Measurements from ENCODE around the gene FBXO47.
A peak's percentile ranks its signal among the peaks of the same experiment; 100 is the strongest.

Gene FBXO47, protein sequence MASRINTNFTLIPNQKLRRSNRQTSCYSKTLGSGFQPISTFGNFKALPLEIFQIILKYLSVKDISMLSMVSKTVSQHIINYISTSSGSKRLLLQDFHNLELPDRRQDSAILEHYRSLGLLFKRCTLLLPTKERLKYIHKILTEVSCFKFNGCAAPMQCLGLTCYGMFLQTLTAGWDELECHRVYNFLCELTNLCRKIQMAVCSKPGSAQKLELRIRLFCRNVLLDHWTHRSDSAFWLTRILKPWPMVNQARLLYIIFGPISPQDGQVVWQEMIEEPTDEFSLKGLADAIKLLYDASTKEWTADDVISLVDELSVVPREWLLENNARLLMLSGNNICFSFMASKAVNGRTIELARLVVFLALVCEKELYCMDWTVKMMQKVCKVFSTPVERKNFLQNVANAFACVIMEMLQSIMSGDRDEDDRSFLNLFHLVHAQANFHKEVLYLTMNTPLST

DNA sequence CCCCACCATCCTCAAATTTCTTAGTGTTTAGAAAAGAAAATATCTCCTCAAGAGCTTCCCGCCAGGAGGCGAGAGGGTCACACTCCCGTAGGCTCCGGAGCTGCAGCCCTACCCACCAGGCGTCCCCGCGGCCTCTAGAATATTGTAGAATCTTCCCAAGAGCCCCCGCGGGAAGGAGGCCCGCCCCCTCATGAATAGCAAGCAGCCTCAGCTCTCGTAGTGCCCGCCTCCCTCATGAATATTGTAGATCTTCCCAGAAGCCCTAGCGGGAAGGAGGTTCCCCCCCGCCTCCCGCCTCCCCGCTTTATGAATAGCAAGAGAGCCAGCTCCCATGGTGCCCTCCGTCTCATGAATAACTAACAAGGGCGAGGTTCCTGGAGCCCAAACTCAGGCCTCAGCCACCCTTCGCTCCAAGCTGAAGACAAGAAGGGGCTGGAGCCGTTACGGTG lies at the start of gene FBXO47:
TSS of gene FBXO47 (minus strand) at position 114 of the 449 bp plus-strand sequence. CDS start 4,378 bp downstream, outside the sequence.
- peak; percentile 87 for DNase-seq

DNA sequence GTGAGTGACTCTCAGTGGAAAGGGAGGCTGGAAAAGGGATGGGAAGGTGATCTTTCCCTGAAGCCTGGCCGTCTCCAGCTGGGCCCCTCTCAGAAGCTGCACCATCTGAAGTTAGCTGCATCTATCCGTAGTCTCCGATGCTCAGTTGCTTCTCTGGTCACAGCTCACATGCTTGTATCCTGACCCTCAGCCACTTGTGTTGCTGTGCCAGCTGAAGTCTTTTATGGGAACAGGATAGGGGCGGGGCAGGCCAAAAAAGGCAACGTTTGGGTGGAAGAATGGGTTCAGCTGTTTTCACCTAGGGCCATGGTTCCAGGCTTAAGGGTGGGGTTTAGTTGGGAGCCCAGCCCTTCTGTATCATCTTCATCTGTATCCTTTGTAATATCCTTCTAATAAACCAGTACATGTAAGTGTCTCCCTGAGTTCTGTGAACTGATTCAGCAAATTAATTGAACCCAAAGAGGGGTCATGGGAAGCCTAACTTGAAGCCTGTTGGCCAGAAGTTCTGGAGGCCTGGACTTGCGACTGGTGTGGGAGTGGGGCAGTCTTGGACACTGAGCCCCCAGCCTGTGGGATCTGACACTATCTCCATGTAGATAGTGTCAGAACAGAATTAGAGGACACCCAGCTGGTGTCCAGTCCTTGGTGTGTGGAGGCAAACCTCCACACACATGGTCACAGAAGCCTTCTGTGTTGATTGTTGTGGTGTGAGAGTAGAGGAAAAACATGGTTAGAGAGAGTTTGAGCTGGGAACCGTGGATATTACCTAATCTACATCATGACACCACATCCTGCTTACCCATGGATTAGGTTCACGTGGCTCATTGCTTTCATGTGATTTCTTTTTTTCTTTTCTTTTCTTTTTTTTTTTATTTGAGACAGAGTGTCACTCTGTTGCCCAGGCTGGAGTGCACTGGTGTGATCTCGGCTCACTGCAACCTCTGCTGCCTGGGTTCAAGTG lies 49.3 kb upstream of the FBXO47 start:
- DNase-seq: no peak

DNA sequence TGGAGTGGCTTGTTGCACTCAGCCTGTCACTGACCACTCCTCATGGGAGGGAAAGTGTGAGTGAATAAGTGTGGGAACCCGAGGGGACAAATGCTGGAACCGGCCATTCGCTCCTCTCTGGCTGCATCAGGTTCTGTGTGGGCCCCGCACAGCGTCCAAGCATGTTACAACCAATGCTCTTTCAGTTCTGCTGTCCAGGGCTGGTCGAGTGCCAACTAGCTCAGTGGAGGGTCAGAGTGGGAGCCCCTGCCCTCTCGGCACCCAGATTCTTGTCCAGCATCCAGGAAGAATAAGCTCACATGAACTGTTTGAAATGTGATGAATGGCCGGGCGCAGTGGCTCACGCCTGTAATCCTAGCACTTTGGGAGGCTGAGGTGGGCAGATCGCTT lies 48.3 kb upstream of the FBXO47 start:
- DNase-seq: no peak

DNA sequence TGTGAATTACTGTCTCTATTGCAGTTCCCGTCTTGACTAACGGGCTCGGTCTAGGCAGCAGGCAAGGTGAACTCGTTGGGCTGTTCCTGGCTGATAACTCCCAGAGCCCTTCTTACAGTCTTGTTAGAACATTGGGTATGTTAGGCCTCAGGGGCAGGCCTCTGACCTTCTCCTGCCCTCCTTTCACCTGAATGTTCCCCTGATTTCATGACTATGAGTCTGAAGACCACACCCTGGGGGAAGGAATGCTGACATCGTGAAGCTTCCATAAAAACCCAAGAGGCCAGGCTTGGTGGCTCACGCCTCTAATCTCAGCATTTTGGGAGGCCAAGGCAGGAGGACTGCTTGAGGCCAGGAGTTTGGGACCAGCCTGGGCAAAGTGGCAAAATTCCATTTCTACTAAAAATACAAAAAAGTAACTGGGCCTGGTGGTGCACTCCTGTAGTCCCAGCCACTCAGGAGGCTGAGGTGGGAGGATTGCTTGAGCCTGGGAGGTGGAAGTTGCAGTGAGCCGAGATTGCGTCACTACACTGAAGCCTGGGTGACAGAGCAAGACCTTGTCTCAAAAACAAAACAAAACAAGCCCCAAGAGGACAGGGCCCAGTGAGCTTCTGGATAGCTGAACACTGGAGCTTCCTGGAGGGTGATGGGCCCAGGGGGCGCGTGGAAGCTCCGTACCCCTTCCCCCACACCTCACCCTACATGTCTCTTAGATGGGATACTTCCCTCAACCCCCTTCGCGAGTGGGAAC lies 47.8 kb upstream of the FBXO47 start:
- DNase-seq: no peak

DNA sequence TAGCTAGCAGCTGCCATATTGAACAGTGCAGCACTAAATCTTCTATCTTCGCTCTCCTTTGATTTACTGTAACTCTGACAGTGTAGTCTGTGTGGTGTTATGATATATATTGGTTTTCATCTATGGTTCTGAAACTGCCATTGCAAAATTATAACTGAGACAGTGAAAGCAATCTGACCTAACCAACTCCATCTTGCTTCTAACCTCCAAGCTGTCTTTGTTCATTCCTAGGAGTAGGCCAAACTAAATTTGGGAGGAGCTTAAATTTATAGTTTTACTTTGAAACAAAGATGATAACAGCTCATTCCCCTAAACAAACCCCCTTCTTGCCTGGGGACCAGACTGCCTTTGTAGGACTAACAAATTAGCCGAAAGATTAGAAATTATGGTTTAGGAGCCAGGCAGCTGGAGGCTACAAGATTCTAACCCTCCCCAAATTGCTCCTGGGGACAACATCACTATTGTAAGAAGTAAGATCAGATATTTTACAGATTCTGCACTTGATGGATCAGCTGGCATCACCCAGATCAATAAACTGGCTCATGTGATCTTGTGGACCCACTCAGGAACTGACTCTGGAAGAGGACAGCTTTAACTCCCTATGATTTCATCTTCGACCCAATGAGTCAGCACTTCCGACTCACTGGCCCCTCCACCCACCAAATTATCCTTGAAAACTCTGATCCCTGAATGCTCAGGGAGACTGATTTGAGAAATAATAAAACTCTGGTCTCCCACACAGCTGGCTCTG lies 47.0 kb upstream of the FBXO47 start:
- DNase-seq: no peak

DNA sequence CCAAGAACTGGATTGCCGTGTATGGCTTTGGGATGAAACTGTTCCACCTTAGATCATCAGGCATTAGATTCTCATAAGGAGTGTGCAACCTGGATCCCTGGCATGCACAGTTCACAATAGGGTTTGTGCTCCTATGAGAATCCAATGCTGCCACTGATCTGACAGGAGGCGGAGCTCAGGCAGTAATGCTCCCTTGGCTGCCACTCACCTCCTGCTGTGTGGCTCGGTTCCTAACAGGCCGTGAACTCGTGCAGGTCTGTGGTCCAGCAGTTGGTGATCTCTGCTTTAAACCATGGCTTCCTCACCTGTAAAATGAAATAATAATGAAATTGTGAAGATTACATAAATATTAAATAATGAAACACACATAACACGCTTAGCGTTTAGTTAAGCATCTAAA lies 45.5 kb upstream of the FBXO47 start:
- no peak for DNase-seq

DNA sequence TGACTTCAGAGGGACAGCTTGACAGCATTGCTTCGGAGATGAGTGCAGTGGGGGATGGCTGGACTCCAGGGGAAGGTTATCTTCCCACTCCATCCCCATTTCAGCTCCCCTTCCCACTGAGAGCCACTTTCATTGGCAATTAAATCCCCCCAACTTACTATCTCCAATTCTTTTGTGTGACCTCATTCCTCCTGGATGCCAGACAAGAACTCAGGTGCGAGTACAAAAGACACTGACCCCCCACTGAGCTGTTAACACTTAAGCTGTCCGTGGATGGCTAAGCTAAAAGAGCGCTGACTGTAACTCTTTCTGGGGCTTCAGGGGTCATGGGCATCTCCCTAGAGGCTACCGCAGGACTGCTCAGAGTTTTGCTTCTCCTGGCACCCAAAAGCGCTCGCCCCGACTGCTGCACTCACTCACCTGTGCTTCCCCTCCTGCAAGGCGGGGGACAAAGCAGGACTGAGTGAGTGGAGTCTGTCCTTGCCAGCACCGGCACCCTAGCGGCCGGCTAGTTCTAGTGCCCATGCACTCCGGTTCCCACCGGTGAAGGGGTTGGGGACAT lies 44.8 kb upstream of the FBXO47 start:
- DNase-seq: no peak

DNA sequence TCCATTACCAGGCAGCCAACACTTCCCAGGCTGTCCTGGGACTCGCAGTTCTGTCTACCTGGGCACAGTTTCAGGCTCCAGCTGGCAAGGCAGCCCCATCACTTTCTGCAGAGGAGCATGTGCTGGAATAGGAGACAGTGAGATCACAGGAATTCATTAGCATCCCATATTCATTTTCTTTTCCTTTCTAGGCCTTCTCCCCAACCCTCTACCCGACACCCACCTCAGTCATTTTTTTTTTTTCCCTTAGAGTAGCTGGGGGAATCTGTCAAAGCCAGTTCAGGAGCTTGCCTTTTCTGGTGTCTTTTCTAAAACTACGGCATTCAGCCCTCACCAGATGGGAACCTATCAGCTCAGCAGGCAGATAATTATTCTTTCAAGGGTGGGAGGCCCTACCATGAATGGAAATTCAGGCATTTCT lies 42.4 kb upstream of the FBXO47 start:
- DNase-seq: no peak

DNA sequence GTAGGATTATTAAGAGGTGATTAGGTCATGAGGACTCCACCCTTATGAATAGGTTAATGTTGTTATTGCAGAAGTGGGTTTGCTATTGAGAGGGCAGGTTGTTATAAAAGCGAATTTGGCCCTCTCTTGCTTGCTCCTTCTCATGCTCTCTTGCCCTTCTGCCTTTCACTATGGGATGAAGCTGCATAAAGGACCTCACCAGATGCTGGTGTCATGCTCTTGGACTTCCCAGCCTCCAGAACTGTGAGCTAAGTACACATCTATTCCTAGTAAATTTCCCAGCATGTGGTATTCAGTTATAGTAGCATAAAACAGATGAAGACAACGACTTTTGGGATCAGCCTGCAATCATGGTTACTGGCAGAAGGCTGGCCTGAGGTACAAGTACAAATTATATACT lies 41.4 kb upstream of the FBXO47 start:
- DNase-seq: no peak

DNA sequence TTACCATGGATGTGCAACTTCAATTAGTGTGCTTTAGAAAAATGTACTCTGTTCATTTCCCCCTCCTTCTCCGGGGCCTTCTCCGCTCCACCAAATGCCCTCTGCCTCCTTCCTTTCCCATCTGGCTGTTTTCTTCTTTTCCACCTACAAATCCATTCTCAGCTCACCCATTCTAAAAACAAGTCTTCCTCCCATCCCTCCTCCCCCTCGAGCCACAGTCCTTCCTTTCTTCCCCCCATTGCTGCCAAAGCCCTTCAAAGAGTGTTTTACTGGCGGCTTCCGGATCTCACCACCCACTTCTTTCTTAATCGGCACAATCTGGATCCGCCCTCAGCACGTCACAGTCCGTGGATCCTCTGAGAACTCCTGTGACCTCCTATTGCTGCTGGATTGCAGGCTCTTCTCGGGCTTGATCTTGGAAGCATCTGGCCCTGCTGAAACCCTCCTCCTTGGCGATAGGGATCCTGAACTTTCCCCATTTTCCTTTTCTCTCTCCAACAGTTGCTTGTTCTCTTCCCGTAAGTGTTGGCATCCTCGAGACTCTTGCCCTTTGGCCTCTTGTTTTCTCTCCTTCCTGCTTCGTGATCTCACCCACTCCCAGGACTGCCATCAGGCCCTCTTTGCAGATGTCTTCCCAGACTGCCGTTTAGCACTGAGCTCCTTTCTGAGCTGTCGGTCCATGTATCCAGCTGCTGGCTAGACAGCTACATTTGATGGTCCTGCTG lies 36.0 kb upstream of the FBXO47 start:
- peak; percentile 33 for DNase-seq

DNA sequence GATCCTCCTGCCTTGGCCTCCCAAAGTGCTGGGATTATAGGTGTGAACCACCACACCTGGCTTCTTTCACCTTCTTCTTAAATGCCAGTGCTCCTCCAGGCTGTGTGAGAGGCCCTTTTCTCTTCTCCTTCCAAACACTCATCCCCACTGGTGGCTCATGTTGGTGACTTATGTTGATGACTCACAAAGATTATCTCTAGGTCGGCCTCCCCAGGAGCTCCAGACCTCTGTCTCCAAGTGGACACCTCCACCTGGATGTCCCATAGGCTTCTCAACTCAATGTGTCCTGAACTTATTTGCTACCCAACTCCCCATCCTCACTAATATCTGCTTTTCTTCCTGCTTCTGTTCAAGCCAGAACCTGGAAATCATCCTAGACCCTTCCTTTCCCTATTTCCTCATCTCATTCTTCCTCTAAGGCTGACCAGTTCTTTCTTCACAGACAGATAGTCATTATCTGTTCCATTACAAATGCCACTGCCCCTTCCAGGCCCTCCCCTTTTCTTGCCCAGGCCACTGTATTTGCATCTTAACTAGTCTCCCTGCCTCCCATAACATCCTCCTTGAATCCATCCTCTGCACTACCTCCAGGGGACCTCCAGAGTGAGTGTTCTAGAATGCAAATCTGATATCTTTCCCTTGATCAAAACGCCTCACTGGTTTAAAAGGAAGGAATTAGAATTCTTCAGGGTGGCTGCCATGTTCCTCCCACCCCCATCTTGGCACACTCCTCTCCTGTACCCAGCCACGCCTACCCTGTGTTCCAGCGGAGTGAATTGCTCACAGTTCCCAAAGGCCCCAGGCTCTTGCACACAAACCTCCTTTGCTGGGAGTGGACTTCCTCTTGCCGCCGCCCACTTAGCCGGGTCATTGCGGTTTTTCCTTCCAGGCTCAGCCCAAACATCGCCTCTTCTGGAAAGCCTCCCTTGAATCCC lies 34.8 kb upstream of the FBXO47 start:
- no peak for DNase-seq

DNA sequence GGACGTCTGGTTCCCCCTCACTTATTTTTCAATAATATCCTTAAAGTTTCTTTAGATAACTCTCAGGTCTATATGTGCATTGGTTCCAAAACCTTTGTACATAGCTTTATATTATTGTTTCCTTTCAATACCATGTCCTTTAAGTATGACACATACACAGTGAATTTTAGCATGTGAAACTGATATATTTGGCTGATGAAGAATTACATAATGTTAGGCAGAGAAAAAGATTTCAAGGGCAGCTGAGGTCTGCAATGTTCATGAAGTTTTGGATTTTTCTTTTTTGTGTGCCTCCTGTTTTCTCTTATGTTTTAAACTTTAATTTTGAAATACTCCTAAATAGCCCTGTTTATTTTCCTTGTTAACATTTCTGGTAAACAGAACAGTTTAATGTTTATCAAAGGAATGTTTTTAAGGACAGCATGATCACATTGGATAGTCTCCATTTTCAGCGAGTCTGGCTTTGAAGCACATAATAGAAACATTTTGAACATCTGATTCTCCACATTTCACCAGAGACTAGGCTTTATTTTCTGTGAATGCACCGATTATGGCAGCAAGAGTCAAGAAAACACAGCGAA lies 32.9 kb upstream of the FBXO47 start:
- DNase-seq: no peak

DNA sequence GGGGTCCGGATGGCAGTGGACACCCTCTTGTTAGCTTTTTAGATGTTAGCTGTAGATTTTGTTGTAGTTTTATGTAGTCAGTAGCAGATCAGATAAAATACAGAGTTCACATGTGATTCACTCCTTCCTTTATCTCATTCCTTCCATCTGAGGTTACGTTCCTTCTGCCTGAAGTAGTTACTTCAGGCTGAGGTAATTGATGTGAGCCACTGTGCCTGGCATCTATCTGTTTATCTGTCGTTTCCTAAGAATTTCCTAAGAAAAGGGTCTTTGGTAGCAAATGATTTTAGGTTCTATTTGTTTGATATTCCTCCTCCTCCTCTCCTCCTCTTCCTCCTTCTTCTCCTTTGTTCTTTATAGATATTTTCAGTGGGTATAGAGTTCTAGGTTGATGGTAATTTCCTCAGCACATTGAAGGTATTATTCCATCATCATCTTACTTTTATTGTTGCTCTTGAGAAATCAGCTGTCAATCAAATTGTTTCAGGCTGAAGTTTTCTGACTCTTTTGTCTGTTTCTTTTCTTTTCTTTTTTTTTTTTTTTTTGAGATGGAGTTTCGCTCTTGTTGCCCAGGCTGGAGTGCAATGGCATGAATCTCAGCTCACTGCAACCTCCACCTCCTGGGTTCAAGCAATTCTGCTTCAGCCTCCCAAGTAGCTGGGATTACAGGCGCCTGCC lies 29.6 kb upstream of the FBXO47 start:
- DNase-seq: no peak

DNA sequence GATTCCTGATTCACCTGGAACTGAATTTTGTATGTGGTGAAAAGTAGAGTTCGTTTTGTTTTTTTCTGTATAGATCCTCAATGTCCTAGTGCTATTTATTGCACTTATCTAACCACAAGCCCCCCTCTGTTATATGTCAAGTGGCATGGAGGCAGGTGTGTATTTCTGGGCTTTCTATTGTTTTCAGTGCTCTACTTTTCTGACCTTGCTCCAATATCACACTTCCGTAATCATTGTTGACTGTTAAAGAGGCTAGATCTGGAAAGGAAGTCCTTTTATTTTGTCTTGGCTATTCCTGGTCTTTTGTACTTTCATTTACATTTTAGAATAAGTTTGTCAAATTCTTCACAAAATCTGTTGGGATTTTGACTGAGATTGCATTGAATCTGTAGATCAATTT lies 26.8 kb upstream of the FBXO47 start:
- DNase-seq: no peak

DNA sequence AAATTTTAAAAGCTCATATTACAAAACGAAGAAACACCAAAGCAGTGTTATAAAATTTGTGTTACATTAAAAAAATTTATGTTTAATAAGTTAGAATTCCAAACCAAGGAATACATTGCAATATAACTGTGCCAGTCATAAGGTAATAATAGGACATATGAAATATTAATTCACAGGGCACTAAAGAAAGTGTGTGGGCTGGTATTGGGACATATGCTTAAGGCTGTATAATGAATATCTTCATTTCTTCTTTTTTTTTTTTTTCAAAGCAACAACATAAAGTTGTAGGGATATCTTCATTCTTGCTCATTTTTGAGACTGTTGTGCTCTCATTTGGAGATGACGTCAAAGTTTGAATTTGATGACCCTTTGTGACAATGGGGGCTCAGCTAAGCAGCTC lies 17.5 kb upstream of the FBXO47 start:
- DNase-seq: no peak

DNA sequence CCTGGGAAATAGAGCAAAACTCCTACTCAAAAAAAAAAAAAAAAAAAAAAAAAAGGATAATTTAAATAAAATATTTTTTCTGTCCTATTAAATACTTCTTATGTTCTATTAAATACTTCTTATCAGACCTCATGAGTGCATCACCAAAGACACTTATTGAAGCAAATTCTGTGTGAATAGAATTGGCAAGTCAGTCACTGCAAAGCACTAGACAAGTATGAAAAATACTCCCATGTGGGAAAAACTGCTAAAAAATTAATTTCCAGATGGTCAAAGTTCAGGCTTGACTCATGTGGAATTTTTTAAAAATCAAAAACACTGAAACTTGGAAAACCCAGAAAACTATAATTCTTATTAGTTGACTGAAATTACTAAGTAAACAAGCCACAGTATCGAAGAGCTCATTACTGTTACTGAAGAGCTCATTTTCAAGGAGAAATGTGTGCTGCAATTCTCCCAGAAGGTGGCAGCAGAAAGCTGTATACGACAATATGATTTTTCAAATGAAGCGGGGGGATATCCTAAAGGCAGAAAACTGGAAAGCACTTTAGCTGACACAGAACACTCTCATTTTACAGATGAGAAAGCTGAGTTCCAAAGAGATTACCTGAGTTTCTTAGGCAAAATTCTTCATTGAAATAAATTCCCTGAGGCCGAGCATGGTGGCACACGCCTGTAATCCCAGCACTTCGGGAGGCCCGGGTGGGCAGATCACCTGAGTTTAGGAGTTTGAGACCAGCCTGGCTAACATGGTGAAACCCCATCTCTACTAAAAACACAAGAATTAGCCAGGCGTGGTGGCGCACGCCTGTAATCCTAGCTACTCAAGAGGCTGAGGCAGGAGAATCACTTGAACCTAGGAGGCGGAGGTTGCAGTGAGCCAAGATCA lies 15.9 kb upstream of the FBXO47 start:
- DNase-seq: peak; percentile 53

DNA sequence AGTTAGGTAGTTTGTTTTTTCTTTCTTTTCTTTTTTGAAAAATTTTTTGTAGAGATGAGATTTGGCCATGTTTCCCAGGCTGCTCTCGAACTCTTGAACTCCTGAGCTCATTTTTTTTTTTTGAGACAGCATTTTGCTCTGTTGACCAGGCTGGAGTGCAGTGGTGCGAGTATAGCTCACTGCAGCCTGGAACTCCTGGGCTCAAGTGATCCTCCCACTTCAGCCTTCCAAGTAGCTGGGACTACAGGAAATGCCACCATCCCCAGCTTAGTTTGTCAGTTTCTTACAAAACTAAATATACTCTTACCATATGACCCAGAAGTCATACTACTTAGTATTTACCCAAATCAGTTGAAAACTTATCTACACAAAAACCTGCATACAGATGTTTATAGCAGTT lies 14.4 kb upstream of the FBXO47 start:
- DNase-seq: no peak

All from stimulated activated CD4-positive, alpha-beta T cell treated with anti-CD3 and anti-CD28 coated beads, Interleukin-4, amount 100 ng/mL, for 24 hours (primary cell).